GM23338 (cell line): ENCODE data around the gene ALPL. TPM values are rescaled to one million over a fixed set of nuclear protein-coding genes. Genes with fewer than 3 reads are reported as not detected.

Experiments used
- ATAC-seq: fragments of 200-7000 bp; cut with Tn5 transposase; 3 replicates; pipeline ENCODE4 v1.9.1; 2020
- DNase-seq: peaks from one replicate; pipeline ENCODE4 v3.0.0-alpha.2; 2015; ENCODE audit warnings: low spot score
- H2AFZ ChIP-seq: fragments of 200-600 bp; sonication (generic); 2 replicates; pipeline ENCODE4 v1.8.0; 2016; ENCODE audit warnings: antibody characterized with exemption, mild to moderate bottlenecking, moderate library complexity
- H3F3A ChIP-seq: fragments of 200-600 bp; sonication (generic); replicated peaks from 2 replicates; pipeline ENCODE4 v1.8.0; 2017; ENCODE audit warnings: antibody characterized with exemption, mixed run types, low read depth
- H3K27ac ChIP-seq: fragments of 200-600 bp; sonication (generic); 2 replicates; pipeline ENCODE4 v1.6.1; 2016; ENCODE audit warnings: low read depth
- H3K27me3 ChIP-seq: fragments of 200-600 bp; sonication (generic); 2 replicates; pipeline ENCODE4 v1.8.0; 2016; ENCODE audit warnings: mild to moderate bottlenecking, mixed run types, moderate library complexity; ENCODE audit not compliant: insufficient read depth
- H3K36me3 ChIP-seq: fragments of 200-600 bp; sonication (generic); 2 replicates; pipeline ENCODE4 v1.8.0; 2016; ENCODE audit warnings: mild to moderate bottlenecking; ENCODE audit not compliant: insufficient read depth
- H3K4me1 ChIP-seq: fragments of 200-600 bp; sonication (generic); 2 replicates; pipeline ENCODE4 v1.8.0; 2016; ENCODE audit warnings: mild to moderate bottlenecking, moderate library complexity; ENCODE audit not compliant: insufficient read depth
- H3K4me2 ChIP-seq: fragments of 200-600 bp; sonication (generic); 2 replicates; pipeline ENCODE4 v1.7.1; 2017; ENCODE audit warnings: mixed run types
- H3K4me3 ChIP-seq: fragments of 200-600 bp; sonication (generic); 2 replicates; pipeline ENCODE4 v1.6.1; 2016; ENCODE audit warnings: mixed run types
- H3K79me2 ChIP-seq: fragments of 200-600 bp; sonication (generic); replicated peaks from 2 replicates; pipeline ENCODE4 v1.8.0; 2017; ENCODE audit warnings: mild to moderate bottlenecking; ENCODE audit not compliant: insufficient read depth
- H3K9me2 ChIP-seq: fragments of 200-600 bp; sonication (generic); 2 replicates; pipeline ENCODE4 v1.8.0; 2017; ENCODE audit not compliant: insufficient read depth
- H4K20me1 ChIP-seq: fragments of 200-600 bp; sonication (generic); replicated peaks from 2 replicates; pipeline ENCODE4 v1.8.0; 2017; ENCODE audit warnings: mild to moderate bottlenecking; ENCODE audit not compliant: insufficient read depth
- H3K27ac Mint-ChIP-seq: 2 replicates; pipeline ENCODE4 v1.8.0; 2020; ENCODE audit warnings: inconsistent platforms, mild to moderate bottlenecking, moderate library complexity, mixed read lengths
- H3K27me3 Mint-ChIP-seq: 3 replicates; pipeline ENCODE4 v1.8.0; 2022; ENCODE audit warnings: low read depth, mild to moderate bottlenecking, moderate library complexity, mixed read lengths, inconsistent platforms; ENCODE audit not compliant: insufficient read depth, poor library complexity
- H3K36me3 Mint-ChIP-seq: 3 replicates; pipeline ENCODE4 v1.8.0; 2021; ENCODE audit warnings: low read depth, mild to moderate bottlenecking, inconsistent platforms, moderate library complexity, mixed read lengths
- H3K4me1 Mint-ChIP-seq: 3 replicates; pipeline ENCODE4 v1.8.0; 2020; ENCODE audit warnings: mild to moderate bottlenecking, inconsistent platforms, mixed read lengths
- H3K4me3 Mint-ChIP-seq: 3 replicates; pipeline ENCODE4 v1.8.0; 2021; ENCODE audit warnings: moderate library complexity, mild to moderate bottlenecking, inconsistent platforms, mixed read lengths
- H3K9me3 Mint-ChIP-seq: 3 replicates; pipeline ENCODE4 v1.8.0; 2020; ENCODE audit warnings: moderate library complexity, mild to moderate bottlenecking, inconsistent platforms, mixed read lengths
- ETS1 ChIP-seq: IDR thresholded peaks from 2 replicates; pipeline ENCODE4 v1.6.1; 2016; ENCODE audit warnings: antibody characterized with exemption
- EZH2 ChIP-seq: fragments of 200-600 bp; sonication (generic); IDR thresholded peaks from one replicate; pipeline ENCODE4 v1.8.0; 2017; ENCODE audit warnings: antibody characterized with exemption, mild to moderate bottlenecking, low read depth; ENCODE audit not compliant: unreplicated experiment
- EZH2phosphoT487 ChIP-seq: fragments of 200-600 bp; sonication (generic); IDR thresholded peaks from one replicate; pipeline ENCODE4 v1.8.1; 2018; ENCODE audit warnings: antibody characterized with exemption; ENCODE audit not compliant: unreplicated experiment
- NANOG ChIP-seq: IDR thresholded peaks from 2 replicates; pipeline ENCODE4 v1.6.1; 2016; ENCODE audit warnings: antibody characterized with exemption, borderline replicate concordance
- POLR2AphosphoS5 ChIP-seq: IDR thresholded peaks from 2 replicates; pipeline ENCODE4 v1.6.1; 2016; ENCODE audit warnings: antibody characterized with exemption, low read depth
- STAT1 ChIP-seq: IDR thresholded peaks from one replicate; pipeline ENCODE4 v1.6.1; 2016; ENCODE audit warnings: antibody characterized with exemption; ENCODE audit not compliant: unreplicated experiment
- ZNF114 ChIP-seq: fragments of 250-450 bp; sonication (Bioruptor Pico); IDR thresholded peaks from 2 replicates; pipeline ENCODE4 v1.5.0; 2020; ENCODE audit warnings: mild to moderate bottlenecking, moderate library complexity
- polyA plus RNA-seq: library from polyadenylated mRNA; unstranded; fragments of >200 nt; fragmentation: Nextera tagmentation; extraction: Ambion mirVana; gene quantifications from 2 replicates; pipeline ENCODE4 v1.2.1, GENCODE V29; 2016
- total RNA-seq: library from RNA; depleted of rRNA; stranded (reverse); fragments of >200 nt; shearing (Covaris generic); gene quantifications from 2 replicates; pipeline ENCODE4 v1.2.3, GENCODE V29; 2014
- TF ChIP-seq, protein P1 (sequence below): fragments of 250-450 bp; sonication (Bioruptor Pico); IDR thresholded peaks from 2 replicates; pipeline ENCODE4 v1.5.0; 2020; ENCODE audit warnings: mild to moderate bottlenecking, moderate library complexity

The ALPL gene
- total and polyA plus RNA-seq, 2 experiments from 2014 or later: 116 to 187 TPM

DNA sequence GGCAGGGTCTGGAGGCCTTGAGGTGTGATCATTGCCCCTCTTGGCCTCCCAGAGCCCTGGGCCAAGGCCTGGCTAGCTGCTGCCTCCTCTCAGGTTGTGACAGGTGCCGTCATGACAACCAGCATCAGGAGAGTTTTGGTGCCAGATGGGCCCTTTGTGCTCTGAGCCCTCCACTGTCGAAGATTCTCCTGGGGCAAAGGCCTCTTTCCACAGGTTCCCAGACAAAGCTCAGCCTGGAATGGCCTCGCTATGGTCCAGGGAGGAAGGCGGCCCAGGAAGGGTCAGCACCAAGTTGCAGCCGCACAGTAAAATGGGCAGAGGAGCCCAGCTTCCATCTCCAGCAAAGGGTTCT lies 78.4 kb downstream of the ALPL start (continued):
- TF ChIP-seq, protein P1, sequence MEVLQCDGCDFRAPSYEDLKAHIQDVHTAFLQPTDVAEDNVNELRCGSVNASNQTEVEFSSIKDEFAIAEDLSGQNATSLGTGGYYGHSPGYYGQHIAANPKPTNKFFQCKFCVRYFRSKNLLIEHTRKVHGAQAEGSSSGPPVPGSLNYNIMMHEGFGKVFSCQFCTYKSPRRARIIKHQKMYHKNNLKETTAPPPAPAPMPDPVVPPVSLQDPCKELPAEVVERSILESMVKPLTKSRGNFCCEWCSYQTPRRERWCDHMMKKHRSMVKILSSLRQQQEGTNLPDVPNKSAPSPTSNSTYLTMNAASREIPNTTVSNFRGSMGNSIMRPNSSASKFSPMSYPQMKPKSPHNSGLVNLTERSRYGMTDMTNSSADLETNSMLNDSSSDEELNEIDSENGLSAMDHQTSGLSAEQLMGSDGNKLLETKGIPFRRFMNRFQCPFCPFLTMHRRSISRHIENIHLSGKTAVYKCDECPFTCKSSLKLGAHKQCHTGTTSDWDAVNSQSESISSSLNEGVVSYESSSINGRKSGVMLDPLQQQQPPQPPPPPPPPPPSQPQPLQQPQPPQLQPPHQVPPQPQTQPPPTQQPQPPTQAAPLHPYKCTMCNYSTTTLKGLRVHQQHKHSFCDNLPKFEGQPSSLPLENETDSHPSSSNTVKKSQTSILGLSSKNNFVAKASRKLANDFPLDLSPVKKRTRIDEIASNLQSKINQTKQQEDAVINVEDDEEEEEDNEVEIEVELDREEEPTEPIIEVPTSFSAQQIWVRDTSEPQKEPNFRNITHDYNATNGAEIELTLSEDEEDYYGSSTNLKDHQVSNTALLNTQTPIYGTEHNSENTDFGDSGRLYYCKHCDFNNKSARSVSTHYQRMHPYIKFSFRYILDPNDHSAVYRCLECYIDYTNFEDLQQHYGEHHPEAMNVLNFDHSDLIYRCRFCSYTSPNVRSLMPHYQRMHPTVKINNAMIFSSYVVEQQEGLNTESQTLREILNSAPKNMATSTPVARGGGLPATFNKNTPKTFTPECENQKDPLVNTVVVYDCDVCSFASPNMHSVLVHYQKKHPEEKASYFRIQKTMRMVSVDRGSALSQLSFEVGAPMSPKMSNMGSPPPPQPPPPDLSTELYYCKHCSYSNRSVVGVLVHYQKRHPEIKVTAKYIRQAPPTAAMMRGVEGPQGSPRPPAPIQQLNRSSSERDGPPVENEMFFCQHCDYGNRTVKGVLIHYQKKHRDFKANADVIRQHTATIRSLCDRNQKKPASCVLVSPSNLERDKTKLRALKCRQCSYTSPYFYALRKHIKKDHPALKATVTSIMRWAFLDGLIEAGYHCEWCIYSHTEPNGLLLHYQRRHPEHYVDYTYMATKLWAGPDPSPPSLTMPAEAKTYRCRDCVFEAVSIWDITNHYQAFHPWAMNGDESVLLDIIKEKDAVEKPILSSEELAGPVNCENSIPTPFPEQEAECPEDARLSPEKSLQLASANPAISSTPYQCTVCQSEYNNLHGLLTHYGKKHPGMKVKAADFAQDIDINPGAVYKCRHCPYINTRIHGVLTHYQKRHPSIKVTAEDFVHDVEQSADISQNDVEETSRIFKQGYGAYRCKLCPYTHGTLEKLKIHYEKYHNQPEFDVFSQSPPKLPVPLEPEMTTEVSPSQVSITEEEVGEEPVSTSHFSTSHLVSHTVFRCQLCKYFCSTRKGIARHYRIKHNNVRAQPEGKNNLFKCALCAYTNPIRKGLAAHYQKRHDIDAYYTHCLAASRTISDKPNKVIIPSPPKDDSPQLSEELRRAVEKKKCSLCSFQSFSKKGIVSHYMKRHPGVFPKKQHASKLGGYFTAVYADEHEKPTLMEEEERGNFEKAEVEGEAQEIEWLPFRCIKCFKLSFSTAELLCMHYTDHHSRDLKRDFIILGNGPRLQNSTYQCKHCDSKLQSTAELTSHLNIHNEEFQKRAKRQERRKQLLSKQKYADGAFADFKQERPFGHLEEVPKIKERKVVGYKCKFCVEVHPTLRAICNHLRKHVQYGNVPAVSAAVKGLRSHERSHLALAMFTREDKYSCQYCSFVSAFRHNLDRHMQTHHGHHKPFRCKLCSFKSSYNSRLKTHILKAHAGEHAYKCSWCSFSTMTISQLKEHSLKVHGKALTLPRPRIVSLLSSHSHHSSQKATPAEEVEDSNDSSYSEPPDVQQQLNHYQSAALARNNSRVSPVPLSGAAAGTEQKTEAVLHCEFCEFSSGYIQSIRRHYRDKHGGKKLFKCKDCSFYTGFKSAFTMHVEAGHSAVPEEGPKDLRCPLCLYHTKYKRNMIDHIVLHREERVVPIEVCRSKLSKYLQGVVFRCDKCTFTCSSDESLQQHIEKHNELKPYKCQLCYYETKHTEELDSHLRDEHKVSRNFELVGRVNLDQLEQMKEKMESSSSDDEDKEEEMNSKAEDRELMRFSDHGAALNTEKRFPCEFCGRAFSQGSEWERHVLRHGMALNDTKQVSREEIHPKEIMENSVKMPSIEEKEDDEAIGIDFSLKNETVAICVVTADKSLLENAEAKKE: no peak
- TF ChIP-seq STAT1: no peak
- no peak for TF ChIP-seq ETS1
- no peak for TF ChIP-seq NANOG

DNA sequence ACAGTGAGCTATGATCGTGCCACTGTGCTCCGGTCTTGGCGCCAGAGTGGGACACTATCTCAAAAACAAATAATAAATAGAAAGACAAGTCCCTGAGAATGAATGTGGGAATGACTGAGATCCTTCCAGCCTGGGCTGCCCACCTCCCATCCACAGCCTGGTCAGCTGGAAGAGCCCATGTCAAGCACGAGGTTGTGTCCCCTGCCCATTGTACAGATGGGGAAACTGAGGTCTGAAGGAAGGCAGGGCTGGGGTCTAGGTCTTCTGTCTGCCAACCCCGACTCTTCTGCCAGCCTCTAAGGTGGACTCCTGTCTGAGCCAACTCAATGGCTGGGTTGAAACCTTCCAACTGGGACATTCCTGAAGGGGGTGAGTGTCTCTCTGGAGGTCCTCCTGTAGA lies 80.4 kb downstream of the ALPL start:
- no peak overlapping the region for H3K27ac ChIP-seq
- Mint-ChIP-seq H3K4me1 (peaks cover 28% of the 10 kb centered on the region), H3K9me3 (no peaks in the 10 kb centered on the region)
- TF ChIP-seq ZNF114 (no peak), ETS1 (no peak), STAT1 (no peak), EZH2 (no peak), EZH2phosphoT487 (no peak), NANOG (no peak), POLR2AphosphoS5 (no peak)

More for the DNA sequence above, 80.4 kb downstream of the ALPL start:
- H3K9me2 ChIP-seq: no peaks in the 10 kb centered on the region
- 0 out of 2 replicates have a peak, but pooled peaks cover 4% of the 10 kb centered on the region for H3F3A ChIP-seq
- no peak overlapping the region for H3K4me2 ChIP-seq
- DNase-seq (no peak), ATAC-seq (no peak)
- no peaks in the 10 kb centered on the region for H3K27me3 ChIP-seq
- Mint-ChIP-seq H3K27ac (no peak overlapping the region), H3K4me3 (no peak overlapping the region), H3K36me3 (no peaks in the 10 kb centered on the region), H3K27me3 (peaks cover 16% of the 10 kb centered on the region)
- no peaks in the 10 kb centered on the region for H3K36me3 ChIP-seq
- peaks cover 11% of the 10 kb centered on the region for H3K4me1 ChIP-seq
- no peaks in the 10 kb centered on the region for H4K20me1 ChIP-seq
- H2AFZ ChIP-seq: no peak overlapping the region
- H3K79me2 ChIP-seq: no peaks in the 10 kb centered on the region
- no peak overlapping the region for H3K4me3 ChIP-seq
